ENCODE data around the gene RHEBL1.

The RHEBL1 gene

DNA sequence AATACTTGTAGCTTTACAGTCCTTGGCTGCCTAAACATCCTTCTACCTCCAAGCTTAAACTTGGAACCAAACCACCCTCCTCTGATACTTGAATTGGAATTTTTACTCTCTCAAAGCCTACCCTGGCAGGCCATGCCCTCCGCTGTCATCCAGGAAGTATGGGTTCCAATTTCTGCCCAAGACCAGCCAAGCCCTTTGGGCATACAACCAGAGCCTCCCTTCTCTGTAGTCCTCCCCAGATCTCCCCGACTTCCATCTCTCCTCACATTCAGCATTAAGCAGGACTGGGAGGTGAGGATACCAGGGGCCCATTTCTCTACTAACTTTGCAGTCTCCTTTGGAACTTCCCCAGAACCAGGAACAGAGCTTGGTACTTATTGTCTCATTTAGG is 25.2 kb upstream of the RHEBL1 start:
- peak overlapping the region; percentile 49 for H3K4me3 ChIP-seq (ENCODE audit: low read length)
- H3K4me1 ChIP-seq (ENCODE audit: control insufficient read depth, low read depth, low read length) = peaks cover 6% of the 10 kb centered on the region
- H3K36me3 ChIP-seq (ENCODE audit: control insufficient read depth, low read depth, low read length) = peaks cover 2% of the 10 kb centered on the region
- H3K9me3 ChIP-seq (ENCODE audit: control insufficient read depth, low read depth, low read length) = no peaks in the 10 kb centered on the region
- H3K9ac ChIP-seq (ENCODE audit: low read length) = no peak overlapping the region
- peaks cover 60% of the 10 kb centered on the region for H3K27me3 ChIP-seq (ENCODE audit: control insufficient read depth, insufficient read depth, low read length)
- no peak overlapping the region for H3K27ac ChIP-seq (ENCODE audit: low read length)

DNA sequence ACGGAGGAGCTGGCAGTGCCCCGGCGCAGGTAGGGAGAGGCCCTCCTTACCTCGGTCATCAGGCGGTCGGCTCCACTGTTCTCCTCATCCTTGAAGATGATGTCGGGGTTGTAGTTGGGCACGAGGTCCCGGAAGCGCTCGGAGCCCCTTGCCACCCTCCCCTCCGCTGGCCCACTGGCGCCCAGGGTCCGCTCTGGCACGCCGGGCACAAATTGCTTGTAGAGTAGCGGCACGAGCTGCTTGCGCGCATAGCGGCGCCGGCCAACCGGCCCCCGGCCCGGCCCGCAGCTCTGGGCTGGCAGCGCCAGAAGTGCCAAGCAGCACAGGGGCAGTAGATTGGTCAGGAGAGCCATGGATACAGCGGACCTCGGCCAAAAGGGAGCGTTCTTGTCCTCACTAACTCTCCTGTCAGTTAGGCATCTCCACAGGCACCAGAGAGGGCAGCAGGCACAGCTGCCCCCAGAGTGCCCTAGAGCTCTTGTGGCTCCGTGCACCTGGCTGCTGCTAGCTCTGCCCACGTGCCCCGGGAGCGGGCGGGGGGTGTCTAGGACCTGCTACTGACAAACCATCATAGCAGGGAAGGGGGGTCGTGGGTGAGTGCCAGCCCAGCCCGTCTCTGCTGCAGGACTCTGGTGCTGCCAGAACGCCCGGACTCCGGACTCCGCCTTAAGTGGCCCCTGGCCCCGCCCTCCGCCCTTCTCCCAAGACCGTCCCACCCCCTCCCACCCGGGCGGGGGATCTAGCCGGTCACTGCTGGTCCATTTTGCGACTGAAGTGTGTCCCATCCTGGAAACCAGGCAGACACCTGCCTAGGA is 24.6 kb upstream of the RHEBL1 start, which contains the start of gene DHH:
TSS of gene DHH (minus strand) at position 642 of the 815 bp plus-strand sequence. CDS start at position 353, 289 bp downstream.
- H3K27ac ChIP-seq (ENCODE audit: low read length) = no peak within 1 kb of the TSS

DNA sequence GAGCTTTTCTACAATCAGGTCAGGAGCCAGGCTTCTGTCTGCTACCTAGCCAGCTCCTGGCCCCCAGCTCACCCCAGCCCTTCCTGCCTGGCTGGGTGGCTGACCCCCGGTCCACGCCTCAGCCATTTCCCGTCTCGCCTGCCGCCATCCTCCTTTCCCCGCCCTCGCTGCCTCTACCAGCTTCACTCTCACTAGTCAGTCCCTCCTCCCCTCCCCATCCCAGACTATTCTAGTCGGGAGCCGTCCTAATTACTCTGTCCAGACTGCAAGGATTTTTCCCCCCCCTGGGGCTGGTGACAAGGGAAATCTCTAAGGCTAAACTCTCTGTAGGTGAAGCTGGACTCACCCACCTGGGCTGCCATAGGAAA is 24.0 kb upstream of the RHEBL1 start:
- no peaks in the 10 kb centered on the region for H3K9me3 ChIP-seq (ENCODE audit: control insufficient read depth, low read depth, low read length)
- peaks cover 72% of the 10 kb centered on the region for H3K27me3 ChIP-seq (ENCODE audit: control insufficient read depth, insufficient read depth, low read length)
- no peaks in the 10 kb centered on the region for H3K36me3 ChIP-seq (ENCODE audit: control insufficient read depth, low read depth, low read length)
- peaks cover 11% of the 10 kb centered on the region for H3K4me1 ChIP-seq (ENCODE audit: control insufficient read depth, low read depth, low read length)
- H3K9ac ChIP-seq (ENCODE audit: low read length) = no peak overlapping the region
- H3K4me3 ChIP-seq (ENCODE audit: low read length) = peak overlapping the region; percentile 49
- H3K27ac ChIP-seq (ENCODE audit: low read length) = no peak overlapping the region

More for the DNA sequence above, 24.6 kb upstream of the RHEBL1 start, which contains the start of gene DHH:
- Histone ChIP-seq H3K9me3 (ENCODE audit: control insufficient read depth, low read depth, low read length) (no peaks in the 10 kb centered on the region), H3K36me3 (ENCODE audit: control insufficient read depth, low read depth, low read length) (no peaks in the 10 kb centered on the region), H3K9ac (ENCODE audit: low read length) (no peak within 1 kb of the TSS), H3K4me3 (ENCODE audit: low read length) (peak within 1 kb of the TSS; percentile 49), H3K4me1 (ENCODE audit: control insufficient read depth, low read depth, low read length) (peaks cover 6% of the 10 kb centered on the region), H3K27me3 (ENCODE audit: control insufficient read depth, insufficient read depth, low read length) (peaks cover 66% of the 10 kb centered on the region)

DNA sequence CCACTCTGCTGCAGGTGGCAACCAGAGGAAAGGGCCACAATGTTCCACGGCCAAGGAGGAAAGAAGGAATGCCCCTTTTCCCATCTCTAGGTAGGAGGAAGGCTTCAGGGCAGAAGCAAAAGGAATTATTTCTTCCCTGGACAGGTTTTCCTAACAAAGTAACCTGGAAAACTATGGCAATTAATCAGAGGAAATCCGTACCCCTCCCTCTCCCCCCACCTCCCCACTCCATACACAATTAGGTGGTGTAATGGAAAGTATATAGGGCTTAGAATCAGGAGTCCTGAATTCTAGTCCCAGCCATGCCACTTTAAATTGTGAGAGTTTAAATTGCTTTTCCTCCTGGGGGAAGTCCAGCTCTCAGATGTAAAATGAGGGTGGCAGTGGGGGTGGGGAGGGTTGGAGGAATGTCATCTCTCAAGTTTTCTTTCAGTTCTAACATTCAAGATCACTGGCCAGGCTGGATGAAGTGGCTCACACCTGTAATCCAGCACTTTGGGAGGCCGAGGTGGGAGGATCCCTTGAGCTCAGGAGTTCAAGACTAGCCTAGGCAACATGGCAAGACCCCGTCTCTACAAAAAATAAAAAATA is 23.1 kb upstream of the RHEBL1 start:
- peaks cover 81% of the 10 kb centered on the region for H3K27me3 ChIP-seq (ENCODE audit: control insufficient read depth, insufficient read depth, low read length)
- H3K9me3 ChIP-seq (ENCODE audit: control insufficient read depth, low read depth, low read length) = no peaks in the 10 kb centered on the region

DNA sequence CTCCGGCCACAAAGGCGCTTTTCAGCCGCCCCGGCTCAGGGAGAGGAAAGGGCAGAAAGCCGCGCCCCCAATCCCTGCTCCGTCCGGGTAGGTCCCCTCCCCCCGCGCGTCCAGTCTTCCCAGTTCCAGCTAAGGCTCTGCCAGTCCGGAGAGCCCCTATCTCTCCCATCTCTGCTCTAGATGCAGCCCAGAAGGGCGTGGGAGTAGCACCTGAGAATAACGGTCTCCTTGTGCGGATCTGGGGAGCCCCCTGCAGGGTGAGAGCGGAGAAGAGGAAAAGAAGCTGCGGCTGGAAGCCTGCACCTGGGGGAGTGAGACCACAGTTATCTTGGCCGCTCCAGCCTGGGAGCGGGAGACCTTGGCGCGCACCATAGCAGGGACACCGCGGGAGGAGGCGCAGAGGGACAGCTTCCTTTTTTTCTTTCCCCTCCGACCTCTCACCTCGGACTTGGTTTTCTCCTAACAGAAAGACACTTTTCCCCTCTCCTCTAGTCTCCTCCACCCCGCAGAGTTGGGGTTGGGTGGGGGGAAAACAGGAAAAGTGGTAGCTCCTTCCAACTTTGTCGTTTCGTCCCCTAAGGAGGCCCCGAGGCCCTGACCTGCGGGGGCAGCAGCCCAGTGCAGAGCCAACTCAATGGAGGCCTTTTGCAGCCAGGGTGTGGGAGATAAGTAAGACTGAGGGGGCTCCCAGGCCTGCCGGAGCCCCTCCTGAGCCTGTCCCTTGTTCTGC is 22.5 kb upstream of the RHEBL1 start:
- peaks cover 87% of the 10 kb centered on the region for H3K27me3 ChIP-seq (ENCODE audit: control insufficient read depth, insufficient read depth, low read length)
- H3K9me3 ChIP-seq (ENCODE audit: control insufficient read depth, low read depth, low read length) = no peaks in the 10 kb centered on the region
- H3K4me3 ChIP-seq (ENCODE audit: low read length) = peak overlapping the region; percentile 43
- H3K4me1 ChIP-seq (ENCODE audit: control insufficient read depth, low read depth, low read length) = peaks cover 13% of the 10 kb centered on the region
- H3K36me3 ChIP-seq (ENCODE audit: control insufficient read depth, low read depth, low read length) = no peaks in the 10 kb centered on the region
- H3K27ac ChIP-seq (ENCODE audit: low read length) = no peak overlapping the region
- no peak overlapping the region for H3K9ac ChIP-seq (ENCODE audit: low read length)

More for the DNA sequence above, 23.1 kb upstream of the RHEBL1 start:
- Histone ChIP-seq H3K4me1 (ENCODE audit: control insufficient read depth, low read depth, low read length) (peaks cover 13% of the 10 kb centered on the region), H3K9ac (ENCODE audit: low read length) (no peak overlapping the region), H3K4me3 (ENCODE audit: low read length) (no peak overlapping the region), H3K27ac (ENCODE audit: low read length) (no peak overlapping the region), H3K36me3 (ENCODE audit: control insufficient read depth, low read depth, low read length) (no peaks in the 10 kb centered on the region)

DNA sequence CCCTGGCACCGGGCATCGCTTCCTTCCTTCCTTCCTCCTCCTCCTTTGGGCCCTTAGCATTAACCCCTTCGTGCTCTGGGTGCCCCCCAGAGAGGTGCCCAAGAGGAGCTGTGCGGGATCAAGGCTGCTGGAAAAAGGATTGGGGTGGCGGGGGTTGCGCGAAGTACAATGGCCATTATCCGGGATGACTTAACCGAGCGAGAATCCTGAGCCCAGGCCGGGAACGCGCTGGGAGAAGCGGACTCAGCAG is 22.0 kb upstream of the RHEBL1 start:
- Histone ChIP-seq H3K36me3 (ENCODE audit: control insufficient read depth, low read depth, low read length) (no peaks in the 10 kb centered on the region), H3K4me3 (ENCODE audit: low read length) (peak overlapping the region; percentile 43), H3K9me3 (ENCODE audit: control insufficient read depth, low read depth, low read length) (no peaks in the 10 kb centered on the region), H3K9ac (ENCODE audit: low read length) (no peak overlapping the region), H3K27ac (ENCODE audit: low read length) (no peak overlapping the region), H3K4me1 (ENCODE audit: control insufficient read depth, low read depth, low read length) (peaks cover 13% of the 10 kb centered on the region), H3K27me3 (ENCODE audit: control insufficient read depth, insufficient read depth, low read length) (peaks cover 92% of the 10 kb centered on the region)

DNA sequence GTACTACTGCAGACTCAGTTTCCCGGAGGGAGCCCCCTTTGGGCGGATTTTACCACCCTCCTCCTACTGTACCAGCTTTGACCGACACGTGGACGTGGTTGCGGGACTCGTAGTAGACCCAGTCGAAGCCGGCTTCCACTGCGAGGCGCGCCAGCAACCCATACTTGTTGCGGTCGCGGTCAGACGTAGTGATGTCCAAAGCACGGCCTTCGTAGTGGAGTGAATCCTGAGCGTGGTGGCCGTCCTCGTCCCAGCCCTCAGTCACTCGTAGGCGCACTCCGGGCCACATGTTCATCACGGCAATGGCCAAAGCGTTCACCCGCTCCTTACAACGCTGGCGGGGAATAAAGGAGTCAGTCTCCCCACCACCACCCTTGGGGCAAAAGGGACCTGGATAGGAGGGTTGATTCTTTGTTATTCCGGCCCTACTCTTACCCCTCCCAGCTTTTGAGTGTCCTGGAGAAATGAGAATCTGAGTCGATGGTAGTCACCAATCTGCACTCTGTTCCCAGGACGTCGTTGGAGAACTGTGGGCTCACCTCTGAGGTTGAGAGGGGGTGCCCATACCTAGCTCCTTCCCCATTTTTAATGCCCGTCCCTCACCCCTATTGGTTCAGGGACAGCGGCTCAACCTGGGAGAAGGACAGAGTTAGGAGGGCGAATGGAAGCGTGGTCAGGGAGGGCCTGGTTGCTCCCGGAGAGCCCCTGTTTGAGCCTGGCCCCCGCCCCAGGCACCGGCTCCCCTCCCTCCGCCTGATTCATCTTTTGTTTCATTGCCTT is 21.5 kb upstream of the RHEBL1 start:
- no peak overlapping the region for H3K9ac ChIP-seq (ENCODE audit: low read length)
- H3K27me3 ChIP-seq (ENCODE audit: control insufficient read depth, insufficient read depth, low read length) = peaks cover 98% of the 10 kb centered on the region
- peak overlapping the region; percentile 43 for H3K4me3 ChIP-seq (ENCODE audit: low read length)

DNA sequence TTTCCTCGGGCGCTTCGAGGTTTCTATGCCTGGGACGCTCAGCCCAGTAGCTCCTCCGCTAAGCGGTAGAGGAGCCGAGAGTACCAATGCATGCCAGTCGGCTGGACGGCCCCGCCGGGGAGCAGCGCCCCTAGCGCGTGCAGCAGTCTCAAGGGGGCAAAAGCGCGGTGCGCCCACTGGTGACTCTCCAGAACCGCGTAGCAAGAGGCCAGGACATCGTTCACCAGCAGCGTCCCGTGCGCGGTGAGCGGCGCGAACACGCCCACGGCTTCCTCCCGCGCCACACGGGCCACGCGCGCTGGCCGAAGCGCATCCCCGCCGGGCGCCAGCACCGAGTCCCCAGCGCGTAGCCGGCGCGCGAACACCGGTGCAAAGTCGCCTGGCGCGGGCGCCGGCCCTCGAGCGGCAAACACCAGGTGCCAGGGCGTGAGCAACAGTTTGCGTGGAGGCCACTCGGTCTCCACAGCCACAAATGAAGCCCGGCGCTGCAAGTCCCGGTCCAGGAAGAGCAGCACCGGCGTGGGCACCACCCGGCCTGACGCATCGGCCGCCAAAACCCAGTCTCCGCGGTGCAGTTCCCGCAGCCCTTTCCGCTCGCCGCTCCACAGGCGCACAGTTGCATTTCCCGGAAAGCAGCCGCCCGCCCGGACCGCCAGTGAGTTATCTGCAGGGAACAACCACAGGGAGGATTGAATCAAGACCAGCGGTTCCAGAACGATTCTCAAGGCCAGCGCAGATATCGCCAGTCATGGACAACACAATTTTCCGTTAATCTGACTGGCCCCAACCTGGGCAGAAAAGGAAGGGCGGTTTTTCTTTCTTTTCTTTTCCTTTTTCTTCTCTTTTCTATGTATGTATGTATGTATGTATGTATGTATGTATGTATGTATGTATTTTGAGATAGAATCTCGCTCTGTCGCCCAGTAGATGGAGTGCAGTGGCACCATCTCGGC is 20.3 kb upstream of the RHEBL1 start:
- peak overlapping the region; percentile 28 for H3K4me3 ChIP-seq (ENCODE audit: low read length)

More for the DNA sequence above, 21.5 kb upstream of the RHEBL1 start:
- Histone ChIP-seq H3K9me3 (ENCODE audit: control insufficient read depth, low read depth, low read length) (no peaks in the 10 kb centered on the region), H3K27ac (ENCODE audit: low read length) (no peak overlapping the region), H3K4me1 (ENCODE audit: control insufficient read depth, low read depth, low read length) (peaks cover 13% of the 10 kb centered on the region), H3K36me3 (ENCODE audit: control insufficient read depth, low read depth, low read length) (no peaks in the 10 kb centered on the region)

DNA sequence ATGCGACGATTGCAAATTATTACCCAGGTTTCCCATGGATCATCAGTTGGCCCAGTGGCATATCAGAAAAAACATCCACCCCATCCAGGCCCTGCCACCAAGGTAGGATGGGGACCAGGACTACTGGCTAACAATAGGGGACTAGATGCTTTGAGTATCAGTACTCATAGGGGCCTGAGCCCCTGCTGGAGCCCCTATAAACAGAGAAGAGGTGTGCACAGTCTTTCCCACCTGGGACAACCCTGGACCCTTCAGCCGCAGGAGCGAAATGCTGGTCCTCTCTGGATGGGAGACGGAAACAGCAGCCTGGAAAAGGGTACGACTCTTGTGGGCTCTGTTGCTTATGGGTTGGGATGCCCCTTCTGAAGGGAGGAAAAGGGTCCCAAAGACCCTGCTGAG is 19.2 kb upstream of the RHEBL1 start:
- Histone ChIP-seq H3K9ac (ENCODE audit: low read length) (no peak overlapping the region), H3K27ac (ENCODE audit: low read length) (no peak overlapping the region), H3K4me1 (ENCODE audit: control insufficient read depth, low read depth, low read length) (peaks cover 13% of the 10 kb centered on the region), H3K27me3 (ENCODE audit: control insufficient read depth, insufficient read depth, low read length) (peaks cover 80% of the 10 kb centered on the region), H3K9me3 (ENCODE audit: control insufficient read depth, low read depth, low read length) (no peaks in the 10 kb centered on the region), H3K36me3 (ENCODE audit: control insufficient read depth, low read depth, low read length) (no peaks in the 10 kb centered on the region), H3K4me3 (ENCODE audit: low read length) (no peak overlapping the region)

More for the DNA sequence above, 20.3 kb upstream of the RHEBL1 start:
- Histone ChIP-seq H3K9me3 (ENCODE audit: control insufficient read depth, low read depth, low read length) (no peaks in the 10 kb centered on the region), H3K9ac (ENCODE audit: low read length) (no peak overlapping the region), H3K27ac (ENCODE audit: low read length) (no peak overlapping the region), H3K4me1 (ENCODE audit: control insufficient read depth, low read depth, low read length) (peaks cover 13% of the 10 kb centered on the region), H3K27me3 (ENCODE audit: control insufficient read depth, insufficient read depth, low read length) (peaks cover 92% of the 10 kb centered on the region), H3K36me3 (ENCODE audit: control insufficient read depth, low read depth, low read length) (no peaks in the 10 kb centered on the region)

DNA sequence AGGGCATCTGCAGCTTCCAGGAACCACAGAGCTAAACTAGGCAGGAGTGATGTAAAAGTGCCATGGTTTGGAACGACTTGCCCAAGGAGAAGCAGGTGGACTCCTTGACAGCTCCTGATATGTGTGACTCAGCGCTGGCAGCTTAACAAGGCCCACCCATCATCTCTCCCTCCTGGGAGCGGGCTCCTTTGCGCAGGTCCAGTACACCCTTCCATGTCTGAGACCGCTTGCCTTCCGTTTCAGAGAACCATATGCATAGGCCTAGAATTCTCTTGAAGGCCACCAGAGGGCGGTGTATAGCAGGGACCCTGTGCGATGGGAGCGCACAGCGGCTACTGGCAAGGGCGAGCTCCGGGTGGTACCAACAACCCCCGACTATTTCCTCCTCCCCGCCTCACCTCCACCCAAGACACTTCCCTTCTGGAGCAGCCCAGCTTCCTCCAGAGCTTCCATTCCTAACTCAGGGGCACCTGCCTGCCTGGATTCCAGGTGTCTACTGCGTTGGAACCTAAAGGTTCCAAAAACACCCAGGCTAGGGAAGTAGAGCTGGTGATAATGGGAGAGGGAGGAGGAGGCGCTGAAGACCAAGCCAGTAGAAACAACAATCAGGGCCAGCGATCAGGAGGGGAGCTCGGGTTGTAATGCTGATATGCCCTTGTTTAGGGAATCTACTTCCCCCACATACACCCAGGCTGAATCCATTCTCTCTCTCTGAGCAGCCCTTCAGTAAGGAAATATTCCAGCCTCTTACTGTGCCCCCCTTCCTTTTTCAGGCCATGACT is 18.6 kb upstream of the RHEBL1 start:
- no peaks in the 10 kb centered on the region for H3K9me3 ChIP-seq (ENCODE audit: control insufficient read depth, low read depth, low read length)
- peaks cover 13% of the 10 kb centered on the region for H3K4me1 ChIP-seq (ENCODE audit: control insufficient read depth, low read depth, low read length)
- no peak overlapping the region for H3K9ac ChIP-seq (ENCODE audit: low read length)
- no peaks in the 10 kb centered on the region for H3K36me3 ChIP-seq (ENCODE audit: control insufficient read depth, low read depth, low read length)
- H3K4me3 ChIP-seq (ENCODE audit: low read length) = no peak overlapping the region
- no peak overlapping the region for H3K27ac ChIP-seq (ENCODE audit: low read length)
- peaks cover 75% of the 10 kb centered on the region for H3K27me3 ChIP-seq (ENCODE audit: control insufficient read depth, insufficient read depth, low read length)

All from iPS-18a (cell line).